Body of pancreas (tissue), 4 donors: ENCODE measurements around the gene GARIN6. TPM values are rescaled to one million over a fixed set of nuclear protein-coding genes. Genes with fewer than 3 reads are reported as not detected.

Source experiments
- ATAC-seq: fragments of 150-250 bp; one replicate; pipeline ENCODE4 v1.9.1; 2016
- DNase-seq, 4 donors: peaks; one replicate each; pipeline ENCODE4 v3.0.0-alpha.2; 2019
- H3K27ac ChIP-seq, 4 donors: fragments of 200-600 bp; sonication (generic); 1 replicate in 3 of 4; 2 replicates in 1 of 4; pipeline versions ENCODE4 v1.5.1 to v1.6.1; 2016 to 2019; ENCODE audit warnings: mild to moderate bottlenecking in 1 of 4, mixed read lengths in 1 of 4, moderate library complexity in 1 of 4
- H3K27me3 ChIP-seq, 2 donors: fragments of 200-600 bp; sonication (generic); one replicate each; pipeline ENCODE4 v1.6.0; 2016; ENCODE audit warnings: mild to moderate bottlenecking in 1 of 2
- H3K36me3 ChIP-seq, 2 donors: fragments of 200-600 bp; sonication (generic); replicated peaks in 1 of 2; 2 replicates each; pipeline ENCODE4 v1.5.1; 2016; ENCODE audit warnings: low read depth in 2 of 2; ENCODE audit not compliant: insufficient read depth in 1 of 2
- H3K4me1 ChIP-seq: fragments of 200-600 bp; sonication (generic); one replicate; pipeline ENCODE4 v1.6.0; 2016
- H3K4me3 ChIP-seq, 2 donors: fragments of 200-600 bp; sonication (generic); 1 replicate in 1 of 2; 2 replicates in 1 of 2; pipeline ENCODE4 v1.5.1; 2016 to 2019
- H3K9me3 ChIP-seq, 3 donors: fragments of 200-600 bp; sonication (generic); 1 replicate in 2 of 3; 2 replicates in 1 of 3; pipeline ENCODE4 v1.5.1; 2016
- POLR2A ChIP-seq, 3 donors: fragments of 450-650 bp; IDR thresholded peaks; one replicate each; pipeline ENCODE4 v1.6.1; 2016; ENCODE audit warnings: antibody characterized with exemption in 3 of 3, mild to moderate bottlenecking in 2 of 3
- WGBS, 2 donors: methylation state at CpG; one replicate each; pipeline ENCODE4 v1.1.5; 2017; 5-methylcytosine and 5-hydroxymethylcytosine counted together
- intact Hi-C: fragments of 100-400 bp; cut with DNase I; formaldehyde crosslinking; loops from one replicate; pipeline ENCODE4 v1.15.1; 2023
- total RNA-seq, 2 donors: library from RNA; depleted of rRNA; stranded (reverse); fragments of >200 nt; gene quantifications; one replicate each; pipeline ENCODE4 v1.1.0, GENCODE V29; 2016
- TF ChIP-seq, protein P1 (sequence below), 7 experiments: fragments of 450-650 bp in 4 of 7; fragments of 200-600 bp in 3 of 7; sonication (generic) in 3 of 7; IDR thresholded peaks; one replicate each; pipeline ENCODE4 v1.5.1; 2016 to 2019; ENCODE audit warnings: antibody characterized with exemption in 7 of 7

GARIN6 gene
- total RNA-seq: not detected

DNA sequence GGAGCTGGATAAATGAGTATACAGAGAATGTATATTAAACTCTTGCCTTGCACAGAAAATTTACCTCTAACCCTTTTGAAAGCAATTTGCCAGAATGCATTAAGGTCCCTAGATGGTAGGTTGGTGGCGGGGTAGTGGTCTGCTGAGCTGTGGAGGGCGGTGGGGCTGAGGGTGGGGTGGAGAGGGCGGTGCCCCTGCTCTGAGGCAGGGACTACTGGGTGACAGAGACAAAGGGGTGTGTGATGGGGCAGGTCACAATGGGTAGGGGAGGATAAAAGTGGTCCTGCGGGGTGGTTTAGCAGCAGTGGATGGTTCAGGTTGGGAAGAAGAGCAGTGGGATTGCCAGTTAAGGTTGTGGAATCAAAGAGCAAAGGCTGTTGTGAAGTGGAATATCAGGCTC, at the start of gene GARIN6:
TSS of gene GARIN6 (plus strand) at position 301 of the 400 bp plus-strand sequence. CDS start 422 bp downstream, outside the sequence.
- no peaks in the 10 kb centered on the region for H3K27me3 ChIP-seq
- no peak within 1 kb of the TSS for H3K27ac ChIP-seq
- TF ChIP-seq POLR2A (IDR thresholded peaks at IDR 0.05): no peak
- TF ChIP-seq, protein P1, sequence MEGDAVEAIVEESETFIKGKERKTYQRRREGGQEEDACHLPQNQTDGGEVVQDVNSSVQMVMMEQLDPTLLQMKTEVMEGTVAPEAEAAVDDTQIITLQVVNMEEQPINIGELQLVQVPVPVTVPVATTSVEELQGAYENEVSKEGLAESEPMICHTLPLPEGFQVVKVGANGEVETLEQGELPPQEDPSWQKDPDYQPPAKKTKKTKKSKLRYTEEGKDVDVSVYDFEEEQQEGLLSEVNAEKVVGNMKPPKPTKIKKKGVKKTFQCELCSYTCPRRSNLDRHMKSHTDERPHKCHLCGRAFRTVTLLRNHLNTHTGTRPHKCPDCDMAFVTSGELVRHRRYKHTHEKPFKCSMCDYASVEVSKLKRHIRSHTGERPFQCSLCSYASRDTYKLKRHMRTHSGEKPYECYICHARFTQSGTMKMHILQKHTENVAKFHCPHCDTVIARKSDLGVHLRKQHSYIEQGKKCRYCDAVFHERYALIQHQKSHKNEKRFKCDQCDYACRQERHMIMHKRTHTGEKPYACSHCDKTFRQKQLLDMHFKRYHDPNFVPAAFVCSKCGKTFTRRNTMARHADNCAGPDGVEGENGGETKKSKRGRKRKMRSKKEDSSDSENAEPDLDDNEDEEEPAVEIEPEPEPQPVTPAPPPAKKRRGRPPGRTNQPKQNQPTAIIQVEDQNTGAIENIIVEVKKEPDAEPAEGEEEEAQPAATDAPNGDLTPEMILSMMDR (IDR thresholded peaks at IDR 0.05): no peak
- H3K4me3 ChIP-seq: no peak within 1 kb of the TSS
- H3K4me1 ChIP-seq: no peaks in the 10 kb centered on the region
- WGBS, 2 donors: 55 to 65% methylated on average over 4 of the region's 4 CpGs
- H3K36me3 ChIP-seq: no peaks in the 10 kb centered on the region
- ATAC-seq (no peak), DNase-seq (no peak)
- intact Hi-C loops: no loop called here
- H3K9me3 ChIP-seq: no peaks in the 10 kb centered on the region

DNA sequence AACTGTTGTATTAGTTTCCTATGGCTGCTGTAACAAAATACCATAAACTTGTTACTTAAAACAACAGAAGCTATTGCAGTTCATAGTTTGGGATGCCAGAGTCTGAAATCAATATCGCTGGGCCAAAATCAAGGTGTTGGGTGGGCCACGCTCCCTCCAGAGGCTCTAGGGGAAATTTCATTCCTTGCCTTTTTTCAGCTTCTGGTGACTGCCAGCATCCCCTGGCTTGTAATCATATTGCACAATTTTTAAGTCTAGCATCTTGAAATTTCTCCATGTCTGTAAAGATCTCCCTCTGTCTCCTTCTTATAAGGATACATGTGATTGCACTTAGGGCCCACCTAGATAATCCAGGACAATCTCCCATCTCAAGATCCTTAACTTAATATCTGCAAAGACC, 48.8 kb upstream of the GARIN6 start:
- DNase-seq (no peak), ATAC-seq (no peak)
- TF ChIP-seq POLR2A (IDR thresholded peaks at IDR 0.05): no peak
- TF ChIP-seq, protein P1 (IDR thresholded peaks at IDR 0.05): no peak
- Histone ChIP-seq H3K4me1 (no peaks in the 10 kb centered on the region), H3K27ac (no peak overlapping the region), H3K4me3 (no peak overlapping the region), H3K36me3 (no peaks in the 10 kb centered on the region), H3K27me3 (no peaks in the 10 kb centered on the region), H3K9me3 (no peaks in the 10 kb centered on the region)
- WGBS, 2 donors: 78% methylated on average over 2 of the region's 2 CpGs
- intact Hi-C loops: no loop called here

DNA sequence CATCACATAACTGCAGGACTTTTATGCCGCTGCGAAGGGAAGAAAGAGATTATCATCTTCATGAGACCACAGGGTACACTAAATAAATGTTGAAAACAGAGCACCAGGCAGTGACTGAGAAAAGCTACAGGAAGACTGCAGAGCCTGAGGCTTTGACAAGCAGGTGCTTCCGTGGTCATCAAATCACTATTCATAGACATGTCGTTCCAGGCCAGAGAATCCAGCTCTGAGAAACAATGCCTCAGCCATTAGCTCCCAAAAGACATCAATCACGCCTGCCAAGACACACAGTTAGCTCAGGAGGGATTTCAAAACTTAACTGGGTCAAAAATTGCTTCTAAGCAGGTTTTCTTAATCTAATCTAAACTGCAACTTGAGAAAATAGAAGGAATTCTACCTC, 47.2 kb upstream of the GARIN6 start:
- no peak overlapping the region for H3K27ac ChIP-seq
- intact Hi-C loops: no loop called here
- H3K27me3 ChIP-seq: no peaks in the 10 kb centered on the region
- TF ChIP-seq, protein P1 (IDR thresholded peaks at IDR 0.05): no peak
- no peak for TF ChIP-seq POLR2A (IDR thresholded peaks at IDR 0.05)
- ATAC-seq (no peak), DNase-seq (no peak)
- 40 to 47% methylated on average over 5 of the region's 5 CpGs for WGBS, 2 donors
- no peaks in the 10 kb centered on the region for H3K4me1 ChIP-seq
- H3K36me3 ChIP-seq: no peaks in the 10 kb centered on the region
- no peak overlapping the region for H3K4me3 ChIP-seq
- no peaks in the 10 kb centered on the region for H3K9me3 ChIP-seq

DNA sequence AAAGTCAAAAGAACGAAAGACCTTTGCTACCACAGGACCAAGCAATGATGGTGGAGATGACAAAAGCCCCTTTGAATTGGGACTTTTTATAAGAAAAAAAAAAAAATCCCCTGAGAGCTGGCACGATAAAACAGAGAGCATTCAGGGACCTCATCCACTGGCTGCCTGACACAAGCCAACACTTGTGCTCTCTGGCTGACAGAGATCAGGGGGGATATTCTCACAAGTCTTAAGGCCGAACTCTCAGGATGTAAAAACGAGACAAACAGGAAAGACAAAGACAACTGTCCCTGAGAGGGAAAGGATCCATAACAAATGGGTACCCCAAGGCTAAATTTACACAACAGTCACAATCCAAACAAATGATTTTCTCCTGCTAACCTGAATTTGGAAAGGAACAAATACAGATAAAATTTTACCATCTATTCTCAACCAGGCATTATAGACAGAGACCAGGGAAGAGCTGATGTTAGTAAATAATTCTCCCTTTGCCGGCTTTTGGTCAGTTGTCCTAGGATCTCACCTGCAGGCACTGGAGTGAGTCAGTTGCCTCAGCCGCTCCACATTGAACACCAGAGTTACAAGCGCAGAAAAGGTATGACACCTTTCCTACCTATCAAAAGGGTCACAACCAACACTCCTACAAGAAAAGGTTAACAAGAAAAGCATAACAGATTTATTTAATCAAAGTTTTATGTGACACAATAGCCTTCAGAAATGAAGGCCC, 37.9 kb upstream of the GARIN6 start:
- Histone ChIP-seq H3K4me1 (no peaks in the 10 kb centered on the region), H3K36me3 (no peaks in the 10 kb centered on the region), H3K27ac (no peak overlapping the region), H3K4me3 (no peak overlapping the region), H3K27me3 (no peaks in the 10 kb centered on the region), H3K9me3 (no peaks in the 10 kb centered on the region)
- DNase-seq: no peak
- TF ChIP-seq, protein P1 (IDR thresholded peaks at IDR 0.05): no peak
- TF ChIP-seq POLR2A (IDR thresholded peaks at IDR 0.05): no peak
- no peak for ATAC-seq
- 41 to 44% methylated on average over 7 of the region's 7 CpGs for WGBS, 2 donors
- intact Hi-C loops: no loop called here

DNA sequence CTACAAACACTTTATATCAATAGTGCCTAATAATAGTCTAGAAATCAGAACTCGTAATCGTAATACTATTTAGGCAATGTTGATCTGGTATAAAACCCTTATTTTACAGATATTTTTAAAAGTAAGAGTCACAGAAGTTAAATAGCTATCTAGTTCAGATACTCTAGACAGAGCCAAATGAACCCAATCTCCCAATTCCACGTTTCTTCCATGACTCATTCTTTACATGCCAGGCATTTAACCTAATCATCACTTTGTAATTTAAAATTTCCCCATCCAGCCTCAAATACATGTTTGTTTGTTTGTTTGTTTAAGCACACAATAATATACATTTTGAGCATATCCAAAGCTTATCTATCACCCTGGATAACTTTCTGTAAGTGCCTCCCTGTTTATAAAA, 36.4 kb upstream of the GARIN6 start:
- no peak for TF ChIP-seq POLR2A (IDR thresholded peaks at IDR 0.05)
- TF ChIP-seq, protein P1 (IDR thresholded peaks at IDR 0.05): no peak
- Histone ChIP-seq H3K27ac (no peak overlapping the region), H3K9me3 (no peaks in the 10 kb centered on the region), H3K36me3 (no peaks in the 10 kb centered on the region), H3K4me3 (no peak overlapping the region), H3K4me1 (no peaks in the 10 kb centered on the region), H3K27me3 (no peaks in the 10 kb centered on the region)
- no peak for DNase-seq
- ATAC-seq: no peak
- WGBS, 2 donors: 51 to 55% methylated on average over 3 of the region's 3 CpGs
- intact Hi-C loops: no loop called here
